ENCODE measurements around the gene LTBP4. TPM values are rescaled to one million over a fixed set of nuclear protein-coding genes. Genes with fewer than 3 reads are reported as not detected.
A peak's percentile ranks its signal among the peaks of the same experiment; 100 is the strongest.

The LTBP4 gene
- total and polyA plus RNA-seq, 2 of the 13 experiments (the other 11 are each of a cell fraction or from before 2014, with no cell fraction given), result 0.86 to 2.3 TPM

DNA sequence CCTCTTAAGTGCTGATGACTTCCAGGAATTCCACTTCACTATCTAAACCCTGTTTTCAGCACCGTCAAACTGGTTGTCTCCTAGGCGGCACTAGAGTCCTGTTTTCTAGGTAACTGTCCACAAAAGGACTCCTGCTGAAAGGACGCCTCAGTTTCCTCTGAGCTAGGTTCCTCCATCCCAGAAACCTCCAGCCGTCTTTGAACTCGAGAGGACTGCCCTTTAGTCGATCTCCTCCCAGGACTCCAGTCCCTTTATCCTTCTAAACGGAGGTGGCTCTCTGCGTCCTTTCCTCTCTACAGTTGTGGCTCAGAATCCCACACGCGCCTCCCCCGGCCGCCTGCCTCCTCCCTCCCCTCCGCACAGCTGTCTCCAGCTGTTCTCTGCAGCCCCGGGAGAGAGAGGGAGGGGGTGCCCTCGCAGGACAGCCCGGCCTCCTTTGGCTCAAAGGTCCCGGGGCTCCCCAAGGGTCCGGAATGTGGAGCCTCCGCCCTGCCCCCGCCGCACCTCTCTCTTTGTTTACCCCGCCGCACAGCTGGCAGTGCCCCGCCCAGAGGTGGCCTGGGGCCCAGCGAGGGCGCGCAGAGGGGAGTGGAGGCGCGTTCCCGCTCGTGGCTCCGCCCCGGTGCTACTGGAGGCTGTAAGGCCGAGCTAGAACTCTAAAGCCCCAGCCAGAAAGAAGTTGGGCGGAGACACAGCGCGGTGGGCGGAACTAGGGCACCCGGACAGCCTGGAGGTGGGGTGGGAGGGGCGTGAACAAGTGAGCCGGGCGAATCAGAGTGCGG, 2.4 kb downstream of the LTBP4 start (continued):
- TF ChIP-seq, protein P1, sequence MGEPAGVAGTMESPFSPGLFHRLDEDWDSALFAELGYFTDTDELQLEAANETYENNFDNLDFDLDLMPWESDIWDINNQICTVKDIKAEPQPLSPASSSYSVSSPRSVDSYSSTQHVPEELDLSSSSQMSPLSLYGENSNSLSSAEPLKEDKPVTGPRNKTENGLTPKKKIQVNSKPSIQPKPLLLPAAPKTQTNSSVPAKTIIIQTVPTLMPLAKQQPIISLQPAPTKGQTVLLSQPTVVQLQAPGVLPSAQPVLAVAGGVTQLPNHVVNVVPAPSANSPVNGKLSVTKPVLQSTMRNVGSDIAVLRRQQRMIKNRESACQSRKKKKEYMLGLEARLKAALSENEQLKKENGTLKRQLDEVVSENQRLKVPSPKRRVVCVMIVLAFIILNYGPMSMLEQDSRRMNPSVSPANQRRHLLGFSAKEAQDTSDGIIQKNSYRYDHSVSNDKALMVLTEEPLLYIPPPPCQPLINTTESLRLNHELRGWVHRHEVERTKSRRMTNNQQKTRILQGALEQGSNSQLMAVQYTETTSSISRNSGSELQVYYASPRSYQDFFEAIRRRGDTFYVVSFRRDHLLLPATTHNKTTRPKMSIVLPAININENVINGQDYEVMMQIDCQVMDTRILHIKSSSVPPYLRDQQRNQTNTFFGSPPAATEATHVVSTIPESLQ (CRISPR knock-in tag; conservative IDR thresholded peaks at IDR 0.05), result no peak
- TF ChIP-seq MAF1 (CRISPR knock-in tag; IDR thresholded peaks at IDR 0.05; ENCODE audit: borderline replicate concordance), result 0 out of 2 replicates have a peak, but pooled peaks have one; percentile 53
- TF ChIP-seq ARHGAP35 (CRISPR knock-in tag; IDR thresholded peaks at IDR 0.05; ENCODE audit: borderline replicate concordance), result peak; percentile 83; the same call in 1 of the 2 replicates
- TF ChIP-seq ZFY (CRISPR knock-in tag; IDR thresholded peaks at IDR 0.05), result peak; percentile 62
- no peak for TF ChIP-seq CENPT (CRISPR knock-in tag; IDR thresholded peaks at IDR 0.05; ENCODE audit: low read depth)
- no peak for TF ChIP-seq NFRKB (IDR thresholded peaks at IDR 0.05)
- TF ChIP-seq SMC3 (IDR thresholded peaks at IDR 0.05; ENCODE audit: low read length), result no peak
- TF ChIP-seq ZKSCAN1 (IDR thresholded peaks at IDR 0.05; ENCODE audit: low read length), result no peak
- TF ChIP-seq, protein P2, sequence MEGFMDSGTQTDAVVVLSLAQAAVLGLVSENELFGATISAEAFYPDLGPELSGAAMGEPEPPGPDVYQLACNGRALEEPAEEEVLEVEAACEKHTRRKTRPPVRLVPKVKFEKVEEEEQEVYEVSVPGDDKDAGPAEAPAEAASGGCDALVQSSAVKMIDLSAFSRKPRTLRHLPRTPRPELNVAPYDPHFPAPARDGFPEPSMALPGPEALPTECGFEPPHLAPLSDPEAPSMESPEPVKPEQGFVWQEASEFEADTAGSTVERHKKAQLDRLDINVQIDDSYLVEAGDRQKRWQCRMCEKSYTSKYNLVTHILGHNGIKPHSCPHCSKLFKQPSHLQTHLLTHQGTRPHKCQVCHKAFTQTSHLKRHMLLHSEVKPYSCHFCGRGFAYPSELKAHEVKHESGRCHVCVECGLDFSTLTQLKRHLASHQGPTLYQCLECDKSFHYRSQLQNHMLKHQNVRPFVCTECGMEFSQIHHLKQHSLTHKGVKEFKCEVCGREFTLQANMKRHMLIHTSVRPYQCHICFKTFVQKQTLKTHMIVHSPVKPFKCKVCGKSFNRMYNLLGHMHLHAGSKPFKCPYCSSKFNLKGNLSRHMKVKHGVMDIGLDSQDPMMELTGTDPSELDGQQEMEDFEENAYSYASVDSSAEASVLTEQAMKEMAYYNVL (CRISPR knock-in tag; IDR thresholded peaks at IDR 0.05; ENCODE audit: borderline replicate concordance), result peak; percentile 80
- TF ChIP-seq MXI1 (IDR thresholded peaks at IDR 0.05; ENCODE audit: borderline replicate concordance, low read depth, low read length), result peak; percentile 51; the same call in 1 of the 3 replicates
- TF ChIP-seq ZFP41 (CRISPR knock-in tag; IDR thresholded peaks at IDR 0.05; ENCODE audit: borderline replicate concordance), result no peak
- TF ChIP-seq ZNF446 (CRISPR knock-in tag; IDR thresholded peaks at IDR 0.05), result no peak
- TF ChIP-seq RFX1 (IDR thresholded peaks at IDR 0.05), result no peak
- TF ChIP-seq ZNF816 (CRISPR knock-in tag; IDR thresholded peaks at IDR 0.05; ENCODE audit: borderline replicate concordance), result no peak
- no peak for TF ChIP-seq ZNF484 (CRISPR knock-in tag; IDR thresholded peaks at IDR 0.05; ENCODE audit: borderline replicate concordance, low read depth)
- TF ChIP-seq ZBTB33 (CRISPR knock-in tag; IDR thresholded peaks at IDR 0.05), result peak; percentile 77
- TF ChIP-seq KLF6 (CRISPR knock-in tag; IDR thresholded peaks at IDR 0.05), result peak; percentile 81
- TF ChIP-seq GLI4 (CRISPR knock-in tag; IDR thresholded peaks at IDR 0.05; ENCODE audit: borderline replicate concordance), result no peak
- no peak for TF ChIP-seq ZSCAN12 (CRISPR knock-in tag; IDR thresholded peaks at IDR 0.05)
- TF ChIP-seq, protein P3, sequence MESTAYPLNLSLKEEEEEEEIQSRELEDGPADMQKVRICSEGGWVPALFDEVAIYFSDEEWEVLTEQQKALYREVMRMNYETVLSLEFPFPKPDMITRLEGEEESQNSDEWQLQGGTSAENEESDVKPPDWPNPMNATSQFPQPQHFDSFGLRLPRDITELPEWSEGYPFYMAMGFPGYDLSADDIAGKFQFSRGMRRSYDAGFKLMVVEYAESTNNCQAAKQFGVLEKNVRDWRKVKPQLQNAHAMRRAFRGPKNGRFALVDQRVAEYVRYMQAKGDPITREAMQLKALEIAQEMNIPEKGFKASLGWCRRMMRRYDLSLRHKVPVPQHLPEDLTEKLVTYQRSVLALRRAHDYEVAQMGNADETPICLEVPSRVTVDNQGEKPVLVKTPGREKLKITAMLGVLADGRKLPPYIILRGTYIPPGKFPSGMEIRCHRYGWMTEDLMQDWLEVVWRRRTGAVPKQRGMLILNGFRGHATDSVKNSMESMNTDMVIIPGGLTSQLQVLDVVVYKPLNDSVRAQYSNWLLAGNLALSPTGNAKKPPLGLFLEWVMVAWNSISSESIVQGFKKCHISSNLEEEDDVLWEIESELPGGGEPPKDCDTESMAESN (CRISPR knock-in tag; conservative IDR thresholded peaks at IDR 0.05), result peak; percentile 97
- no peak; the same call in 1 of the 2 replicates for TF ChIP-seq NR1H2 (CRISPR knock-in tag; IDR thresholded peaks at IDR 0.05; ENCODE audit: borderline replicate concordance, low read depth)
- peak; percentile 87 for TF ChIP-seq ZNF292 (CRISPR knock-in tag; IDR thresholded peaks at IDR 0.05; ENCODE audit: borderline replicate concordance, low read depth)

Data from HepG2 (cell line).